ENCODE data around the gene MSI2.

GRCh38 chr17:57319806-57320205 lies 63.5 kb downstream of the MSI2 start:
- TF ChIP-seq, protein P1, sequence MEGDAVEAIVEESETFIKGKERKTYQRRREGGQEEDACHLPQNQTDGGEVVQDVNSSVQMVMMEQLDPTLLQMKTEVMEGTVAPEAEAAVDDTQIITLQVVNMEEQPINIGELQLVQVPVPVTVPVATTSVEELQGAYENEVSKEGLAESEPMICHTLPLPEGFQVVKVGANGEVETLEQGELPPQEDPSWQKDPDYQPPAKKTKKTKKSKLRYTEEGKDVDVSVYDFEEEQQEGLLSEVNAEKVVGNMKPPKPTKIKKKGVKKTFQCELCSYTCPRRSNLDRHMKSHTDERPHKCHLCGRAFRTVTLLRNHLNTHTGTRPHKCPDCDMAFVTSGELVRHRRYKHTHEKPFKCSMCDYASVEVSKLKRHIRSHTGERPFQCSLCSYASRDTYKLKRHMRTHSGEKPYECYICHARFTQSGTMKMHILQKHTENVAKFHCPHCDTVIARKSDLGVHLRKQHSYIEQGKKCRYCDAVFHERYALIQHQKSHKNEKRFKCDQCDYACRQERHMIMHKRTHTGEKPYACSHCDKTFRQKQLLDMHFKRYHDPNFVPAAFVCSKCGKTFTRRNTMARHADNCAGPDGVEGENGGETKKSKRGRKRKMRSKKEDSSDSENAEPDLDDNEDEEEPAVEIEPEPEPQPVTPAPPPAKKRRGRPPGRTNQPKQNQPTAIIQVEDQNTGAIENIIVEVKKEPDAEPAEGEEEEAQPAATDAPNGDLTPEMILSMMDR (IDR thresholded peaks at IDR 0.05; ENCODE audit: insufficient read depth, low read depth, low read length), result no peak
- no peak for TF ChIP-seq EZH2 (IDR thresholded peaks at IDR 0.05; ENCODE audit: insufficient read depth, low read length)
